Mesenchymal stem cell (in vitro differentiated cells and primary cell): ENCODE results near the gene EPRS1. TPM values are rescaled to one million over a fixed set of nuclear protein-coding genes. Genes with fewer than 3 reads are reported as not detected.

Source experiments
- DNase-seq: peaks from one replicate; pipeline ENCODE4 v3.0.0-alpha.2; 2013
- H2AFZ ChIP-seq: one replicate; pipeline ENCODE4 v1.6.1; 2013; ENCODE audit warnings: low read depth, mild to moderate bottlenecking, control low read depth, inconsistent platforms, low read length, moderate library complexity
- H2AK5ac ChIP-seq: 2 replicates; pipeline ENCODE4 v1.6.1; 2013; ENCODE audit warnings: low read length, moderate library complexity, mild to moderate bottlenecking, inconsistent platforms; ENCODE audit not compliant: severe bottlenecking
- H2BK120ac ChIP-seq: one replicate; pipeline ENCODE4 v1.6.1; 2013; ENCODE audit warnings: low read depth, mild to moderate bottlenecking, inconsistent platforms, low read length, moderate library complexity
- H2BK12ac ChIP-seq, 2 experiments: one replicate each; pipeline ENCODE4 v1.6.1; 2013; ENCODE audit warnings: inconsistent platforms in 2 of 2, low read length in 2 of 2, mild to moderate bottlenecking in 2 of 2, moderate library complexity in 2 of 2, control low read depth in 1 of 2
- H2BK15ac ChIP-seq: one replicate; pipeline ENCODE4 v1.6.1; 2013; ENCODE audit warnings: mild to moderate bottlenecking, low read depth, inconsistent platforms; ENCODE audit not compliant: poor library complexity, severe bottlenecking
- H2BK5ac ChIP-seq: 2 replicates; pipeline ENCODE4 v1.6.1; 2013; ENCODE audit warnings: low read depth, mild to moderate bottlenecking, low read length, control low read depth, inconsistent platforms; ENCODE audit not compliant: poor library complexity, severe bottlenecking
- H3K14ac ChIP-seq, 2 experiments: one replicate each; pipeline ENCODE4 v1.6.1; 2013; ENCODE audit warnings: inconsistent platforms in 2 of 2, low read length in 2 of 2, control low read depth in 1 of 2, mild to moderate bottlenecking in 1 of 2, moderate library complexity in 1 of 2
- H3K18ac ChIP-seq, 2 experiments: one replicate each; pipeline ENCODE4 v1.6.1; 2013; ENCODE audit warnings: inconsistent platforms in 2 of 2, low read length in 2 of 2, control low read depth in 1 of 2, low read depth in 1 of 2, mild to moderate bottlenecking in 1 of 2
- H3K23ac ChIP-seq, 2 experiments: one replicate each; pipeline ENCODE4 v1.6.1; 2013; ENCODE audit warnings: inconsistent platforms in 2 of 2, low read length in 2 of 2, mild to moderate bottlenecking in 2 of 2, moderate library complexity in 2 of 2, control low read depth in 1 of 2
- H3K27ac ChIP-seq: 2 replicates; pipeline ENCODE4 v1.5.1; 2013; ENCODE audit warnings: mild to moderate bottlenecking, moderate library complexity, low read length, control low read depth, inconsistent platforms; ENCODE audit not compliant: poor library complexity, severe bottlenecking
- H3K27me3 ChIP-seq, 2 experiments: 2 replicates each; pipeline versions ENCODE4 v1.6.1 to v1.7.0; 2013; ENCODE audit warnings: low read length in 2 of 2, mild to moderate bottlenecking in 2 of 2, moderate library complexity in 2 of 2, control low read depth in 1 of 2, inconsistent platforms in 1 of 2; ENCODE audit not compliant: control insufficient read depth in 1 of 2, insufficient read depth in 1 of 2
- H3K36me3 ChIP-seq, 2 experiments: 2 replicates each; pipeline versions ENCODE4 v1.6.1 to v1.7.0; 2013; ENCODE audit warnings: low read length in 2 of 2, control low read depth in 1 of 2, inconsistent platforms in 1 of 2, low read depth in 1 of 2, mild to moderate bottlenecking in 1 of 2; ENCODE audit not compliant: insufficient read depth in 2 of 2, control insufficient read depth in 1 of 2
- H3K4ac ChIP-seq, 2 experiments: one replicate each; pipeline ENCODE4 v1.6.1; 2013; ENCODE audit warnings: inconsistent platforms in 2 of 2, low read length in 2 of 2, mild to moderate bottlenecking in 2 of 2, moderate library complexity in 2 of 2, control low read depth in 1 of 2, low read depth in 1 of 2
- H3K4me1 ChIP-seq: 2 replicates; pipeline ENCODE4 v1.6.1; 2013; ENCODE audit warnings: low read depth, low read length, control low read depth; ENCODE audit not compliant: control insufficient read depth, insufficient read depth
- H3K4me2 ChIP-seq: 2 replicates; pipeline ENCODE4 v1.6.1; 2013; ENCODE audit warnings: low read length, mild to moderate bottlenecking, inconsistent platforms; ENCODE audit not compliant: poor library complexity, severe bottlenecking
- H3K4me3 ChIP-seq, 2 experiments: 2 replicates each; pipeline versions ENCODE4 v1.5.1 to v1.7.0; 2013; ENCODE audit warnings: low read length in 2 of 2, mild to moderate bottlenecking in 2 of 2, control low read depth in 1 of 2, low read depth in 1 of 2; ENCODE audit not compliant: insufficient read depth in 1 of 2
- H3K79me1 ChIP-seq: replicated peaks from 2 replicates; pipeline ENCODE4 v1.6.1; 2013; ENCODE audit warnings: mild to moderate bottlenecking, control low read depth, low read length, inconsistent platforms; ENCODE audit not compliant: poor library complexity, severe bottlenecking
- H3K9ac ChIP-seq: 2 replicates; pipeline ENCODE4 v1.7.0; 2013; ENCODE audit warnings: mild to moderate bottlenecking, low read length, moderate library complexity
- H3K9me3 ChIP-seq: 2 replicates; pipeline ENCODE4 v1.7.0; 2013; ENCODE audit warnings: mild to moderate bottlenecking, low read length; ENCODE audit not compliant: control insufficient read depth
- H4K8ac ChIP-seq: one replicate; pipeline ENCODE4 v1.6.1; 2013; ENCODE audit warnings: inconsistent platforms, mild to moderate bottlenecking, low read length, moderate library complexity
- H4K91ac ChIP-seq: one replicate; pipeline ENCODE4 v1.6.1; 2013; ENCODE audit warnings: mild to moderate bottlenecking, low read length, inconsistent platforms
- WGBS: methylation state at CpG from one replicate; pipeline ENCODE4 v1.1.7; 2013; ENCODE audit warnings: mixed read lengths; 5-methylcytosine and 5-hydroxymethylcytosine counted together
- polyA plus RNA-seq, 2 experiments: library from polyadenylated mRNA; stranded (reverse); fragments of 200-250 nt; gene quantifications; one replicate each; pipeline ENCODE4 v1.2.3, GENCODE V29; 2013

Gene EPRS1
- 68.3 TPM for polyA plus RNA-seq (2013, experiment 1 of 2)
- polyA plus RNA-seq (2013, experiment 2 of 2), result 68.8 TPM

DNA sequence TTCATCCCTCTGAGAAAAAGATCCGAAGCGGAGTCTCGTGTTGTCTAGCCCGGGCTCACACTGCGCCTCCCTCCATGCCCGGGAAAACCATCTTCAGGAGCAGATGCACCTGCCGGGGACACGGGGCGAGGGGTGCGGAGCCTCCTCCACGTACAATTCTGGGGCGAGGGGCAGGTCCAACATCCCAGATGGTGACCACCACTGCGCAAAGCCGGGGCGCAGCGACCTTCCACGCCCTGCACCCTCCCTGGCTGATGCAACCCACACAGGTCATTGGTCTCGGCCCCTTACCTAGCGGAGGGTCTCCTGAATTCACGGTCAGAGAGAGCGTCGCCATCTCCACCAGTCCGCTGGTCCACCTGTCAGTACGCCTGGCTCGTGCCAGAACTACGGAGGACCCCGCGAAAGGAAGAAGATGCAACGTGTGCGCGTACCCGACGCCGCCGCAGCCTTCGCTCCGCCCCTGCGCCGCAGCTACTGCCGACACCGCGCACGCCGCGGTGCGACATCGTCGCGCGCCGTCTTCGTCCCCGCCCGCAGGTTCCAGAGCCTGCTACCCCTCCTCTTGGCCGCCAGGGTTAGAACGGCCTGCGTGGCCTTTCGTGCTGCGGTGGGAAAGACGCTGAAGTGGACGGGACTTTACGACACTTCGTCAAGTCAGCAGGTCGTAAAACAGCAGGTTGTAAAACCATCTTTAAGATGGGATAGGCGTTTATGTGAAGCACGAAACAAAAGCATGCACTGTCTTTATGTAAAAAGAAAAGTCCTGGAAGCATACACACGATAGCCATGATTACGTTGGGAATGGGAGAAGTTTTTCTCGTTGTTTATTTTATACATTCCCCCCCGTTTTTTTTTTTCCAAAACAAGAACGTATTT is at the start of gene EPRS1:
Gene EPRS1 (minus strand): TSS at position 454 of the 879 bp plus-strand sequence. CDS start 117 bp downstream, at position 337.
- H3K14ac ChIP-seq, result peak within 1 kb of the TSS in 1 of 2 experiments; percentile 64
- H3K27ac ChIP-seq, result peak within 1 kb of the TSS; percentile 41
- H3K9me3 ChIP-seq, result no peaks in the 10 kb centered on the region
- peak within 1 kb of the TSS; percentile 74 for H4K8ac ChIP-seq
- H2BK15ac ChIP-seq, result peak within 1 kb of the TSS; percentile 62
- H3K4ac ChIP-seq, result peak within 1 kb of the TSS in 1 of 2 experiments; percentile 10
- H3K4me1 ChIP-seq, result peaks cover 8% of the 10 kb centered on the region
- H2AK5ac ChIP-seq, result peak within 1 kb of the TSS; percentile 44
- peak within 1 kb of the TSS in 1 of 2 experiments; percentile 21 for H2BK12ac ChIP-seq
- H3K18ac ChIP-seq, result peak within 1 kb of the TSS; percentile 31 to 67
- H3K36me3 ChIP-seq, result peaks cover 0 to under 1% of the 10 kb centered on the region in 2 experiments
- peak within 1 kb of the TSS in 1 of 2 experiments; percentile 48 for H3K23ac ChIP-seq
- H4K91ac ChIP-seq, result peak within 1 kb of the TSS; percentile 80
- no peak within 1 kb of the TSS for H2BK5ac ChIP-seq
- H3K4me3 ChIP-seq, result peak within 1 kb of the TSS; percentile 82 to 100
- under 1% methylated on average over 64 of the region's 71 CpGs for WGBS
- peak within 1 kb of the TSS; percentile 98 for H3K9ac ChIP-seq
- H2AFZ ChIP-seq, result peak within 1 kb of the TSS; percentile 47
- peak; percentile 98 for DNase-seq
- peak within 1 kb of the TSS; percentile 49 for H3K4me2 ChIP-seq
- no peaks in the 10 kb centered on the region for H3K27me3 ChIP-seq
- H2BK120ac ChIP-seq, result no peak within 1 kb of the TSS
- peaks cover 2% of the 10 kb centered on the region for H3K79me1 ChIP-seq

GRCh38 chr1:220094016-220094911 is 48.0 kb upstream of the EPRS1 start, which contains the start of gene IARS2:
TSS of gene IARS2 (plus strand) at chr1:220094132. CDS start at chr1:220094217, 85 bp downstream.
- H2BK12ac ChIP-seq, result peak within 1 kb of the TSS in 1 of 2 experiments; percentile 72
- H4K8ac ChIP-seq, result peak within 1 kb of the TSS; percentile 12
- H3K9ac ChIP-seq, result peak within 1 kb of the TSS; percentile 89
- peak within 1 kb of the TSS; percentile 53 for H2BK5ac ChIP-seq
- no peaks in the 10 kb centered on the region for H3K27me3 ChIP-seq
- peak within 1 kb of the TSS; percentile 99 for H2AFZ ChIP-seq
- H3K36me3 ChIP-seq, result peaks cover 12 to 31% of the 10 kb centered on the region in 2 experiments
- H3K9me3 ChIP-seq, result no peaks in the 10 kb centered on the region
- H3K14ac ChIP-seq, result peak within 1 kb of the TSS in 1 of 2 experiments; percentile 96
- H3K27ac ChIP-seq, result peak within 1 kb of the TSS; percentile 82
- peak within 1 kb of the TSS; percentile 80 for H4K91ac ChIP-seq
- peak within 1 kb of the TSS; percentile 51 to 99 for H3K4ac ChIP-seq
- peak within 1 kb of the TSS; percentile 80 to 97 for H3K18ac ChIP-seq
- peak within 1 kb of the TSS; percentile 44 for H2BK15ac ChIP-seq
- H3K79me1 ChIP-seq, result peaks cover 15% of the 10 kb centered on the region
- H3K23ac ChIP-seq, result peak within 1 kb of the TSS in 1 of 2 experiments; percentile 96
- peaks cover 10% of the 10 kb centered on the region for H3K4me1 ChIP-seq
- H3K4me3 ChIP-seq, result peak within 1 kb of the TSS; percentile 95 to 97
- peak within 1 kb of the TSS; percentile 83 for H3K4me2 ChIP-seq
- 3% methylated on average over 63 of the region's 73 CpGs for WGBS
- H2BK120ac ChIP-seq, result peak within 1 kb of the TSS; percentile 64
- DNase-seq, result peak; percentile 87
- H2AK5ac ChIP-seq, result no peak within 1 kb of the TSS

- H2BK5ac ChIP-seq, result no peak overlapping the region
- no peak overlapping the region for H3K4me2 ChIP-seq
- H3K9me3 ChIP-seq, result no peaks in the 10 kb centered on the region
- peaks cover 9 to 24% of the 10 kb centered on the region in 2 experiments for H3K36me3 ChIP-seq
- peak overlapping the region in 1 of 2 experiments; percentile 16 for H3K4me3 ChIP-seq
- H4K91ac ChIP-seq, result no peak overlapping the region
- H3K23ac ChIP-seq, result no peak overlapping the region
- no peak overlapping the region for H2BK12ac ChIP-seq
- H3K27ac ChIP-seq, result peak overlapping the region; percentile 26
- no peaks in the 10 kb centered on the region for H3K27me3 ChIP-seq
- H3K79me1 ChIP-seq, result peaks cover 13% of the 10 kb centered on the region
- H3K4ac ChIP-seq, result no peak overlapping the region
- no peak overlapping the region for H3K18ac ChIP-seq
- DNase-seq, result no peak
- H3K4me1 ChIP-seq, result peaks cover 10% of the 10 kb centered on the region
- no peak overlapping the region for H3K14ac ChIP-seq
- H2AFZ ChIP-seq, result no peak overlapping the region
- H2BK120ac ChIP-seq, result no peak overlapping the region
- no peak overlapping the region for H2BK15ac ChIP-seq
- 61% methylated on average over 3 of the region's 12 CpGs for WGBS
- no peak overlapping the region for H4K8ac ChIP-seq
- H3K9ac ChIP-seq, result peak overlapping the region; percentile 58
- H2AK5ac ChIP-seq, result no peak overlapping the region
These were observed 47.2 kb upstream of the EPRS1 start for GRCh38 chr1:220093361-220094015.
